ENCODE results near the gene SORL1-AS1.

- TF ChIP-seq, protein P1, sequence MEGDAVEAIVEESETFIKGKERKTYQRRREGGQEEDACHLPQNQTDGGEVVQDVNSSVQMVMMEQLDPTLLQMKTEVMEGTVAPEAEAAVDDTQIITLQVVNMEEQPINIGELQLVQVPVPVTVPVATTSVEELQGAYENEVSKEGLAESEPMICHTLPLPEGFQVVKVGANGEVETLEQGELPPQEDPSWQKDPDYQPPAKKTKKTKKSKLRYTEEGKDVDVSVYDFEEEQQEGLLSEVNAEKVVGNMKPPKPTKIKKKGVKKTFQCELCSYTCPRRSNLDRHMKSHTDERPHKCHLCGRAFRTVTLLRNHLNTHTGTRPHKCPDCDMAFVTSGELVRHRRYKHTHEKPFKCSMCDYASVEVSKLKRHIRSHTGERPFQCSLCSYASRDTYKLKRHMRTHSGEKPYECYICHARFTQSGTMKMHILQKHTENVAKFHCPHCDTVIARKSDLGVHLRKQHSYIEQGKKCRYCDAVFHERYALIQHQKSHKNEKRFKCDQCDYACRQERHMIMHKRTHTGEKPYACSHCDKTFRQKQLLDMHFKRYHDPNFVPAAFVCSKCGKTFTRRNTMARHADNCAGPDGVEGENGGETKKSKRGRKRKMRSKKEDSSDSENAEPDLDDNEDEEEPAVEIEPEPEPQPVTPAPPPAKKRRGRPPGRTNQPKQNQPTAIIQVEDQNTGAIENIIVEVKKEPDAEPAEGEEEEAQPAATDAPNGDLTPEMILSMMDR (conservative IDR thresholded peaks at IDR 0.05; ENCODE audit: low read length): no peak
- no peak for TF ChIP-seq EZH2phosphoT487 (IDR thresholded peaks at IDR 0.05; ENCODE audit: borderline replicate concordance, low read depth, low read length)
Observed at GRCh38 chr11:121420398-121420797, 32.4 kb downstream of the SORL1-AS1 start.
